H1 (cell line): ENCODE measurements around the gene KNDC1. TPM values are rescaled to one million over a fixed set of nuclear protein-coding genes. Genes with fewer than 3 reads are reported as not detected.

Source experiments
- HDAC2 ChIP-seq, 2 experiments: fragments of 300-600 bp in 1 of 2; sonication (generic) in 1 of 2; IDR thresholded peaks; 2 replicates each; pipeline ENCODE4 v1.6.1; 2011 to 2012; ENCODE audit warnings: low read depth in 2 of 2, low read length in 2 of 2, mild to moderate bottlenecking in 2 of 2, moderate library complexity in 2 of 2, borderline replicate concordance in 1 of 2, inconsistent platforms in 1 of 2
- TBP ChIP-seq: IDR thresholded peaks from 2 replicates; pipeline ENCODE4 v1.6.1; 2011; ENCODE audit warnings: low read depth, low read length, improper control_type of control experiment
- polyA plus RNA-seq, 7 experiments: library from polyadenylated mRNA; depleted of rRNA in 3 of 7; stranded (reverse) in 5 of 7; unstranded in 2 of 7; fragments of >200 nt in 5 of 7; fragments of 200-250 nt in 2 of 7; gene quantifications; 1 replicate in 5 of 7; 2 replicates in 1 of 7; 4 replicates in 1 of 7; pipeline versions ENCODE4 v1.2.1 to v1.2.3, GENCODE V29; 2011 to 2013; ENCODE audit warnings: missing spikeins in 2 of 7, mixed read lengths in 2 of 7
- total RNA-seq: library from RNA; stranded (reverse); fragmentation: NEBNext Ultra II Directional; extraction: Animal tissue kit (Norgen Biotek cat#: 25700); gene quantifications from 2 replicates; pipeline ENCODE4 v1.2.1, GENCODE V29; 2021
- TF ChIP-seq, protein P1 (sequence below): fragments of 300-600 bp; sonication (generic); IDR thresholded peaks from 2 replicates; pipeline ENCODE4 v1.7.1; 2012; ENCODE audit warnings: low read length, moderate library complexity, mild to moderate bottlenecking, inconsistent platforms; ENCODE audit not compliant: insufficient replicate concordance
- TF ChIP-seq, protein P2 (sequence below), 3 experiments: IDR thresholded peaks; 1 replicate in 2 of 3; 2 replicates in 1 of 3; pipeline versions ENCODE4 v1.5.1 to v1.6.1; 2011; ENCODE audit warnings: low read length in 3 of 3, mild to moderate bottlenecking in 3 of 3, inconsistent platforms in 2 of 3, low read depth in 1 of 3, moderate library complexity in 1 of 3; ENCODE audit not compliant: insufficient read depth in 1 of 3; ENCODE audit errors: control extremely low read depth in 1 of 3
- TF ChIP-seq, protein P3 (sequence below): IDR thresholded peaks from 2 replicates; pipeline ENCODE4 v1.6.1; 2011; ENCODE audit warnings: low read depth, mild to moderate bottlenecking, low read length; ENCODE audit not compliant: insufficient read depth

The KNDC1 gene
- total and polyA plus RNA-seq, 2 of the 8 experiments (the other 6 are each of a cell fraction or from before 2014, with no cell fraction given) = 7.5 to 16.7 TPM

DNA sequence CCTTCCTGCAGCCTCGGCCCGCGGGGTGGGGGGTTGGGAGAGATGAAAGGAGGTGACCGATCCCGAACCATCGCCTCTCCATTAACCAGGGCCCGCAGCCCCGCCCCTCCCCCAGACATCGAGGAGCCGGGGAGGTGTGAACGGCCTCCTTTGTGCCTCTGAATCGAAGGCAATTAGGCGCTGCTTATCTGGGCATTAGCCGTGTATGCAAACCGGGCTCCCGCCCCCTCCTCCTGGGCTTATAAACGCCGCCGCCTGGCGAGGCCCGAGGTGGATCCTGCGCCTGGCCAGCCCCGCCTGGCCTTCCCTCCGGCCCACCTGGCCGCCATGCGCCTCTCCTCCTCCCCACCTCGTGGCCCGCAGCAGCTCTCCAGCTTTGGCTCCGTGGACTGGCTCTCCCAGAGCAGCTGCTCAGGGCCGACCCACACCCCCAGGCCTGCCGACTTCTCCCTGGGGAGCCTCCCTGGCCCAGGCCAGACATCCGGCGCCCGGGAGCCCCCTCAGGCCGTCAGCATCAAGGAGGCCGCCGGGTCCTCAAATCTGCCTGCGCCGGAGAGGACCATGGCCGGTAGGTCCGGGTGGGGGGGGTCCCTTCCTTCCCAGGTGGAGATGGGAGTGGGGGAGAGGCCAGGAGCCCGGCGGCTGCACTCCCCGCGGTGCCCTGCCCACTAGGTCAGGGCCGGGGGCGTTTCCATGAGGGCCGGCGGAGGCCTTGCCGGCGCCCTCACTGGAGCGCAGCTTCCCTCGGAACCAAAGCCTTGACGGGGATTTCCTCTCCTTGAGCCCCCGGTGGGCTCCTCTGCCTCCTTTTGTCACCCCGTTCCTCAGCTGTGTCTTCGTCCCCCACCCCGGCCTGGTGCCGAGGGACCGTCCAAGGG, 77.8 kb downstream of the KNDC1 start, which contains the start of gene VENTX (continued):
- TF ChIP-seq, protein P1, sequence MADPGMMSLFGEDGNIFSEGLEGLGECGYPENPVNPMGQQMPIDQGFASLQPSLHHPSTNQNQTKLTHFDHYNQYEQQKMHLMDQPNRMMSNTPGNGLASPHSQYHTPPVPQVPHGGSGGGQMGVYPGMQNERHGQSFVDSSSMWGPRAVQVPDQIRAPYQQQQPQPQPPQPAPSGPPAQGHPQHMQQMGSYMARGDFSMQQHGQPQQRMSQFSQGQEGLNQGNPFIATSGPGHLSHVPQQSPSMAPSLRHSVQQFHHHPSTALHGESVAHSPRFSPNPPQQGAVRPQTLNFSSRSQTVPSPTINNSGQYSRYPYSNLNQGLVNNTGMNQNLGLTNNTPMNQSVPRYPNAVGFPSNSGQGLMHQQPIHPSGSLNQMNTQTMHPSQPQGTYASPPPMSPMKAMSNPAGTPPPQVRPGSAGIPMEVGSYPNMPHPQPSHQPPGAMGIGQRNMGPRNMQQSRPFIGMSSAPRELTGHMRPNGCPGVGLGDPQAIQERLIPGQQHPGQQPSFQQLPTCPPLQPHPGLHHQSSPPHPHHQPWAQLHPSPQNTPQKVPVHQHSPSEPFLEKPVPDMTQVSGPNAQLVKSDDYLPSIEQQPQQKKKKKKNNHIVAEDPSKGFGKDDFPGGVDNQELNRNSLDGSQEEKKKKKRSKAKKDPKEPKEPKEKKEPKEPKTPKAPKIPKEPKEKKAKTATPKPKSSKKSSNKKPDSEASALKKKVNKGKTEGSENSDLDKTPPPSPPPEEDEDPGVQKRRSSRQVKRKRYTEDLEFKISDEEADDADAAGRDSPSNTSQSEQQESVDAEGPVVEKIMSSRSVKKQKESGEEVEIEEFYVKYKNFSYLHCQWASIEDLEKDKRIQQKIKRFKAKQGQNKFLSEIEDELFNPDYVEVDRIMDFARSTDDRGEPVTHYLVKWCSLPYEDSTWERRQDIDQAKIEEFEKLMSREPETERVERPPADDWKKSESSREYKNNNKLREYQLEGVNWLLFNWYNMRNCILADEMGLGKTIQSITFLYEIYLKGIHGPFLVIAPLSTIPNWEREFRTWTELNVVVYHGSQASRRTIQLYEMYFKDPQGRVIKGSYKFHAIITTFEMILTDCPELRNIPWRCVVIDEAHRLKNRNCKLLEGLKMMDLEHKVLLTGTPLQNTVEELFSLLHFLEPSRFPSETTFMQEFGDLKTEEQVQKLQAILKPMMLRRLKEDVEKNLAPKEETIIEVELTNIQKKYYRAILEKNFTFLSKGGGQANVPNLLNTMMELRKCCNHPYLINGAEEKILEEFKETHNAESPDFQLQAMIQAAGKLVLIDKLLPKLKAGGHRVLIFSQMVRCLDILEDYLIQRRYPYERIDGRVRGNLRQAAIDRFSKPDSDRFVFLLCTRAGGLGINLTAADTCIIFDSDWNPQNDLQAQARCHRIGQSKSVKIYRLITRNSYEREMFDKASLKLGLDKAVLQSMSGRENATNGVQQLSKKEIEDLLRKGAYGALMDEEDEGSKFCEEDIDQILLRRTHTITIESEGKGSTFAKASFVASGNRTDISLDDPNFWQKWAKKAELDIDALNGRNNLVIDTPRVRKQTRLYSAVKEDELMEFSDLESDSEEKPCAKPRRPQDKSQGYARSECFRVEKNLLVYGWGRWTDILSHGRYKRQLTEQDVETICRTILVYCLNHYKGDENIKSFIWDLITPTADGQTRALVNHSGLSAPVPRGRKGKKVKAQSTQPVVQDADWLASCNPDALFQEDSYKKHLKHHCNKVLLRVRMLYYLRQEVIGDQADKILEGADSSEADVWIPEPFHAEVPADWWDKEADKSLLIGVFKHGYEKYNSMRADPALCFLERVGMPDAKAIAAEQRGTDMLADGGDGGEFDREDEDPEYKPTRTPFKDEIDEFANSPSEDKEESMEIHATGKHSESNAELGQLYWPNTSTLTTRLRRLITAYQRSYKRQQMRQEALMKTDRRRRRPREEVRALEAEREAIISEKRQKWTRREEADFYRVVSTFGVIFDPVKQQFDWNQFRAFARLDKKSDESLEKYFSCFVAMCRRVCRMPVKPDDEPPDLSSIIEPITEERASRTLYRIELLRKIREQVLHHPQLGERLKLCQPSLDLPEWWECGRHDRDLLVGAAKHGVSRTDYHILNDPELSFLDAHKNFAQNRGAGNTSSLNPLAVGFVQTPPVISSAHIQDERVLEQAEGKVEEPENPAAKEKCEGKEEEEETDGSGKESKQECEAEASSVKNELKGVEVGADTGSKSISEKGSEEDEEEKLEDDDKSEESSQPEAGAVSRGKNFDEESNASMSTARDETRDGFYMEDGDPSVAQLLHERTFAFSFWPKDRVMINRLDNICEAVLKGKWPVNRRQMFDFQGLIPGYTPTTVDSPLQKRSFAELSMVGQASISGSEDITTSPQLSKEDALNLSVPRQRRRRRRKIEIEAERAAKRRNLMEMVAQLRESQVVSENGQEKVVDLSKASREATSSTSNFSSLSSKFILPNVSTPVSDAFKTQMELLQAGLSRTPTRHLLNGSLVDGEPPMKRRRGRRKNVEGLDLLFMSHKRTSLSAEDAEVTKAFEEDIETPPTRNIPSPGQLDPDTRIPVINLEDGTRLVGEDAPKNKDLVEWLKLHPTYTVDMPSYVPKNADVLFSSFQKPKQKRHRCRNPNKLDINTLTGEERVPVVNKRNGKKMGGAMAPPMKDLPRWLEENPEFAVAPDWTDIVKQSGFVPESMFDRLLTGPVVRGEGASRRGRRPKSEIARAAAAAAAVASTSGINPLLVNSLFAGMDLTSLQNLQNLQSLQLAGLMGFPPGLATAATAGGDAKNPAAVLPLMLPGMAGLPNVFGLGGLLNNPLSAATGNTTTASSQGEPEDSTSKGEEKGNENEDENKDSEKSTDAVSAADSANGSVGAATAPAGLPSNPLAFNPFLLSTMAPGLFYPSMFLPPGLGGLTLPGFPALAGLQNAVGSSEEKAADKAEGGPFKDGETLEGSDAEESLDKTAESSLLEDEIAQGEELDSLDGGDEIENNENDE = no peak
- TF ChIP-seq, protein P2, sequence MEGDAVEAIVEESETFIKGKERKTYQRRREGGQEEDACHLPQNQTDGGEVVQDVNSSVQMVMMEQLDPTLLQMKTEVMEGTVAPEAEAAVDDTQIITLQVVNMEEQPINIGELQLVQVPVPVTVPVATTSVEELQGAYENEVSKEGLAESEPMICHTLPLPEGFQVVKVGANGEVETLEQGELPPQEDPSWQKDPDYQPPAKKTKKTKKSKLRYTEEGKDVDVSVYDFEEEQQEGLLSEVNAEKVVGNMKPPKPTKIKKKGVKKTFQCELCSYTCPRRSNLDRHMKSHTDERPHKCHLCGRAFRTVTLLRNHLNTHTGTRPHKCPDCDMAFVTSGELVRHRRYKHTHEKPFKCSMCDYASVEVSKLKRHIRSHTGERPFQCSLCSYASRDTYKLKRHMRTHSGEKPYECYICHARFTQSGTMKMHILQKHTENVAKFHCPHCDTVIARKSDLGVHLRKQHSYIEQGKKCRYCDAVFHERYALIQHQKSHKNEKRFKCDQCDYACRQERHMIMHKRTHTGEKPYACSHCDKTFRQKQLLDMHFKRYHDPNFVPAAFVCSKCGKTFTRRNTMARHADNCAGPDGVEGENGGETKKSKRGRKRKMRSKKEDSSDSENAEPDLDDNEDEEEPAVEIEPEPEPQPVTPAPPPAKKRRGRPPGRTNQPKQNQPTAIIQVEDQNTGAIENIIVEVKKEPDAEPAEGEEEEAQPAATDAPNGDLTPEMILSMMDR (IDR thresholded peaks at IDR 0.05; ENCODE audit: control extremely low read depth in 1 of 3, insufficient read depth in 1 of 3, low read depth in 1 of 3, low read length in 3 of 3) = no peak
- TF ChIP-seq, protein P3, sequence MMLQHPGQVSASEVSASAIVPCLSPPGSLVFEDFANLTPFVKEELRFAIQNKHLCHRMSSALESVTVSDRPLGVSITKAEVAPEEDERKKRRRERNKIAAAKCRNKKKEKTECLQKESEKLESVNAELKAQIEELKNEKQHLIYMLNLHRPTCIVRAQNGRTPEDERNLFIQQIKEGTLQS = no peak
- TF ChIP-seq HDAC2 (IDR thresholded peaks at IDR 0.05; ENCODE audit: borderline replicate concordance in 1 of 2, low read depth in 2 of 2, low read length in 2 of 2) = peak; percentile 12 to 25; a peak in 1 of 4 replicates
- TF ChIP-seq TBP = peak; percentile 40; the same call in 1 of the 2 replicates
